Neural cell (in vitro differentiated cells): ENCODE data around the gene CCNJL. TPM values are rescaled to one million over a fixed set of nuclear protein-coding genes. Genes with fewer than 3 reads are reported as not detected.

Experiments used
- H2AFZ ChIP-seq: fragments of 200-600, 300-800 bp; sonication (generic), shearing (Covaris generic); 2 replicates; pipeline ENCODE4 v1.6.0; 2014; ENCODE audit warnings: low read depth, mild to moderate bottlenecking, antibody characterized with exemption, low read length, moderate library complexity
- H3F3A ChIP-seq: fragments of 200-600 bp; shearing (Covaris generic); 2 replicates; pipeline ENCODE4 v1.6.1; 2016; ENCODE audit warnings: mild to moderate bottlenecking, moderate library complexity, mixed read lengths, antibody characterized with exemption, low read length; ENCODE audit not compliant: insufficient read depth, poor library complexity, severe bottlenecking
- H3K27ac ChIP-seq: fragments of 200-600, 300-800 bp; sonication (generic), shearing (Covaris generic); 2 replicates; pipeline ENCODE4 v1.5.1; 2014; ENCODE audit warnings: mild to moderate bottlenecking, low read length, moderate library complexity
- H3K27me3 ChIP-seq: fragments of 300-800, 200-600 bp; sonication (generic), shearing (Covaris generic); 2 replicates; pipeline ENCODE4 v1.6.0; 2014; ENCODE audit warnings: mild to moderate bottlenecking, low read depth, low read length, moderate library complexity; ENCODE audit not compliant: insufficient read depth
- H3K36me3 ChIP-seq: fragments of 300-800, 200-600 bp; sonication (generic), shearing (Covaris generic); 2 replicates; pipeline ENCODE4 v1.5.1; 2014; ENCODE audit warnings: mild to moderate bottlenecking, antibody characterized with exemption, low read length, moderate library complexity; ENCODE audit not compliant: insufficient read depth
- H3K4me2 ChIP-seq: fragments of 300-800, 200-600 bp; sonication (generic), shearing (Covaris generic); 2 replicates; pipeline ENCODE4 v1.6.0; 2014; ENCODE audit warnings: mild to moderate bottlenecking, low read length
- H3K4me3 ChIP-seq: fragments of 300-800, 200-600 bp; sonication (generic), shearing (Covaris generic); 2 replicates; pipeline ENCODE4 v1.5.1; 2014; ENCODE audit warnings: mild to moderate bottlenecking, low read length, moderate library complexity
- H3K79me2 ChIP-seq: fragments of 200-600 bp; shearing (Covaris generic); replicated peaks from 2 replicates; pipeline ENCODE4 v1.6.0; 2014; ENCODE audit warnings: mild to moderate bottlenecking, low read length, moderate library complexity; ENCODE audit not compliant: insufficient read depth
- H3K9ac ChIP-seq: fragments of 300-800, 200-600 bp; sonication (generic), shearing (Covaris generic); 2 replicates; pipeline ENCODE4 v1.6.1; 2016; ENCODE audit warnings: mild to moderate bottlenecking, low read length, mixed read lengths
- H3K9me2 ChIP-seq: fragments of 200-600 bp; shearing (Covaris generic); 2 replicates; pipeline ENCODE4 v1.6.1; 2016; ENCODE audit warnings: mild to moderate bottlenecking, low read length, mixed read lengths; ENCODE audit not compliant: insufficient read depth
- H3K9me3 ChIP-seq: fragments of 200-600, 300-800 bp; sonication (generic), shearing (Covaris generic); 2 replicates; pipeline ENCODE4 v1.6.1; 2016; ENCODE audit warnings: mild to moderate bottlenecking, mixed run types, low read length, moderate library complexity, mixed read lengths
- H4K20me1 ChIP-seq: fragments of 200-600 bp; shearing (Covaris generic); 2 replicates; pipeline ENCODE4 v1.6.1; 2016; ENCODE audit warnings: mild to moderate bottlenecking, mixed run types; ENCODE audit not compliant: insufficient read depth
- CTCF ChIP-seq: fragments of 450-650 bp; IDR thresholded peaks from 2 replicates; pipeline ENCODE4 v1.5.1; 2014; ENCODE audit warnings: antibody characterized with exemption, mild to moderate bottlenecking, moderate library complexity; ENCODE audit not compliant: poor library complexity, severe bottlenecking
- EP300 ChIP-seq: fragments of 450-650 bp; conservative IDR thresholded peaks from 2 replicates; pipeline ENCODE4 v1.6.1; 2014; ENCODE audit warnings: antibody characterized with exemption, mild to moderate bottlenecking, moderate library complexity; ENCODE audit not compliant: poor library complexity, severe bottlenecking
- EZH2 ChIP-seq: fragments of 200-600, 300-800 bp; shearing (Covaris generic), sonication (generic); IDR thresholded peaks from 2 replicates; pipeline ENCODE4 v1.6.1; 2014; ENCODE audit warnings: antibody characterized with exemption, low read length, borderline replicate concordance, mild to moderate bottlenecking; ENCODE audit not compliant: insufficient read depth, poor library complexity, severe bottlenecking
- MXI1 ChIP-seq: fragments of 450-650 bp; conservative IDR thresholded peaks from 2 replicates; pipeline ENCODE4 v1.6.1; 2014; ENCODE audit warnings: antibody characterized with exemption, mild to moderate bottlenecking; ENCODE audit not compliant: poor library complexity, severe bottlenecking
- POLR2AphosphoS5 ChIP-seq: IDR thresholded peaks from 2 replicates; pipeline ENCODE4 v1.6.1; 2012
- RAD21 ChIP-seq: fragments of 450-650 bp; conservative IDR thresholded peaks from 2 replicates; pipeline ENCODE4 v1.6.1; 2014; ENCODE audit warnings: antibody characterized with exemption, mild to moderate bottlenecking, moderate library complexity
- SMC3 ChIP-seq: fragments of 450-650 bp; conservative IDR thresholded peaks from 2 replicates; pipeline ENCODE4 v1.6.1; 2014; ENCODE audit warnings: antibody characterized with exemption, mild to moderate bottlenecking, moderate library complexity; ENCODE audit not compliant: poor library complexity
- TAF1 ChIP-seq: IDR thresholded peaks from 2 replicates; pipeline ENCODE4 v1.6.1; 2012; ENCODE audit warnings: low read depth
- polyA plus RNA-seq: library from polyadenylated mRNA; depleted of rRNA; stranded (reverse); fragments of >200 nt; gene quantifications from 2 replicates; pipeline ENCODE4 v1.2.3, GENCODE V29; 2014
- TF ChIP-seq, protein P1 (sequence below): IDR thresholded peaks from 2 replicates; pipeline ENCODE4 v1.6.1; 2012; ENCODE audit warnings: borderline replicate concordance

Gene CCNJL
- polyA plus RNA-seq, 1 donor from 2014 or later = 0.84 TPM

DNA sequence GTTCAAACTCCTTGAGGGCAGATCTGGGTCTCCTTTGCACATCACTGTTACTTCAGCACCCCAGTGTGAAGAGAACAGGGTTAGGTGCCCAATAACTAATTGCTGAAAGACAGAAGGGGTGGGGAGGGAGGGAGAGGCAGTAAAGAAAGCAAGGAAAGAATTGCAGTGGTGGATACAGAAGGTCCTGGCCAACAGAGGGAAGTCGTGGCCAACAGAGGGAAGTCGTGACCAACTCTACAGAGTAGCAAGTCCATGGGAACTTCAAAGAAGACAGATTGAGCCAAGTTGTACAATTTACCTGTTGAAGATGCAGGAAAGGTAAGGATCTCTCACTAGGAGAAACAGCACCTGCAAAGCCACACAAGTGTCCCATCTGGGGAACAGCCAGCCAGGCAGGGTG, 27.0 kb downstream of the CCNJL start:
- no peak overlapping the region for H3K4me2 ChIP-seq
- H3K4me3 ChIP-seq = no peak overlapping the region
- no peaks in the 10 kb centered on the region for H3K36me3 ChIP-seq
- no peak overlapping the region for H2AFZ ChIP-seq
- no peaks in the 10 kb centered on the region for H3F3A ChIP-seq
- H4K20me1 ChIP-seq = no peaks in the 10 kb centered on the region
- H3K9me3 ChIP-seq = no peaks in the 10 kb centered on the region
- no peak for TF ChIP-seq SMC3
- no peak for TF ChIP-seq EZH2
- no peak for TF ChIP-seq MXI1
- TF ChIP-seq TAF1 = no peak
- no peak for TF ChIP-seq POLR2AphosphoS5
- TF ChIP-seq EP300 = no peak
- no peak for TF ChIP-seq CTCF
- TF ChIP-seq, protein P1, sequence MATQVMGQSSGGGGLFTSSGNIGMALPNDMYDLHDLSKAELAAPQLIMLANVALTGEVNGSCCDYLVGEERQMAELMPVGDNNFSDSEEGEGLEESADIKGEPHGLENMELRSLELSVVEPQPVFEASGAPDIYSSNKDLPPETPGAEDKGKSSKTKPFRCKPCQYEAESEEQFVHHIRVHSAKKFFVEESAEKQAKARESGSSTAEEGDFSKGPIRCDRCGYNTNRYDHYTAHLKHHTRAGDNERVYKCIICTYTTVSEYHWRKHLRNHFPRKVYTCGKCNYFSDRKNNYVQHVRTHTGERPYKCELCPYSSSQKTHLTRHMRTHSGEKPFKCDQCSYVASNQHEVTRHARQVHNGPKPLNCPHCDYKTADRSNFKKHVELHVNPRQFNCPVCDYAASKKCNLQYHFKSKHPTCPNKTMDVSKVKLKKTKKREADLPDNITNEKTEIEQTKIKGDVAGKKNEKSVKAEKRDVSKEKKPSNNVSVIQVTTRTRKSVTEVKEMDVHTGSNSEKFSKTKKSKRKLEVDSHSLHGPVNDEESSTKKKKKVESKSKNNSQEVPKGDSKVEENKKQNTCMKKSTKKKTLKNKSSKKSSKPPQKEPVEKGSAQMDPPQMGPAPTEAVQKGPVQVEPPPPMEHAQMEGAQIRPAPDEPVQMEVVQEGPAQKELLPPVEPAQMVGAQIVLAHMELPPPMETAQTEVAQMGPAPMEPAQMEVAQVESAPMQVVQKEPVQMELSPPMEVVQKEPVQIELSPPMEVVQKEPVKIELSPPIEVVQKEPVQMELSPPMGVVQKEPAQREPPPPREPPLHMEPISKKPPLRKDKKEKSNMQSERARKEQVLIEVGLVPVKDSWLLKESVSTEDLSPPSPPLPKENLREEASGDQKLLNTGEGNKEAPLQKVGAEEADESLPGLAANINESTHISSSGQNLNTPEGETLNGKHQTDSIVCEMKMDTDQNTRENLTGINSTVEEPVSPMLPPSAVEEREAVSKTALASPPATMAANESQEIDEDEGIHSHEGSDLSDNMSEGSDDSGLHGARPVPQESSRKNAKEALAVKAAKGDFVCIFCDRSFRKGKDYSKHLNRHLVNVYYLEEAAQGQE = no peak
- no peak for TF ChIP-seq RAD21
- H3K9ac ChIP-seq = no peak overlapping the region
- no peaks in the 10 kb centered on the region for H3K9me2 ChIP-seq
- H3K27ac ChIP-seq = no peak overlapping the region
- H3K27me3 ChIP-seq = no peaks in the 10 kb centered on the region
- no peaks in the 10 kb centered on the region for H3K79me2 ChIP-seq

DNA sequence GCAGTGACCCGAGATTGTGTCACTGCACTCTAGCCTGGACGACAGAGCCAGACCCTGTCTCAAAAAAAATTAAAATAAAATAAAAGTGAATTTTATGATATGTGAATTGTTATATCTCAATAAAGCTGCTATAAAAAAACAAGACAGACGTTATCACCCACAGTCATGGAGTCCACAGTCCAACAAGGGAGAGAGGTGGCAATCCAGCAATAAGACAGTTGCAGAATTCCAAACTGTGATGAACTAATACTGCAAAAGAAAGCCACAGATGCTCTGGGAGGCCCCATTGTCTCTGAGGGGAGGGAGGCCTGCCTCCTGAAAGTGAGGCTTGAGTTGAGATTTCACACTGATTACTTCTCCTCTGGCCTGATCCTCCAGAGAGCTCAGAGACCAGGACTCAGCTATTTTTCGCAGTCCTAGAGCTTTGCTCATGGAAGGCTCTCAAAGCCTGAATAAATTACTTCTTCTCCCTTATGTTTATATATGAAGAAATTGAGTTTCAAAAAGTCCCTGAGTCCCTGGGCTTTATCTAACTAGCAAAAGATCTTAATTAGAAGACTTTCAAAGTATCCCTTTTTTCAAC, 28.0 kb downstream of the CCNJL start:
- Histone ChIP-seq H3K4me3 (no peak overlapping the region), H3K9me3 (no peaks in the 10 kb centered on the region), H3K4me2 (no peak overlapping the region), H3K36me3 (no peaks in the 10 kb centered on the region), H3K27ac (no peak overlapping the region), H3F3A (no peaks in the 10 kb centered on the region), H3K9ac (no peak overlapping the region), H3K79me2 (no peaks in the 10 kb centered on the region), H3K27me3 (no peaks in the 10 kb centered on the region), H4K20me1 (no peaks in the 10 kb centered on the region), H3K9me2 (no peaks in the 10 kb centered on the region), H2AFZ (no peak overlapping the region)
- TF ChIP-seq TAF1 (no peak), CTCF (no peak), RAD21 (no peak), EP300 (no peak), SMC3 (no peak), EZH2 (no peak), POLR2AphosphoS5 (no peak), MXI1 (no peak)
- TF ChIP-seq, protein P1 = no peak
